Cardiac muscle cell (in vitro differentiated cells and primary cell): Measurements from ENCODE around the gene CHN2. TPM values are rescaled to one million over a fixed set of nuclear protein-coding genes. Genes with fewer than 3 reads are reported as not detected.

Experiments
- DNase-seq, 2 donors: peaks; one replicate each; pipeline versions ENCODE4 v3.0.0 to v3.0.0-alpha.2; 2010 to 2017; ENCODE audit warnings: low read depth in 1 of 2, low spot score in 1 of 2
- H3K27ac ChIP-seq: fragments of 200-600 bp; sonication (generic); 2 replicates; pipeline ENCODE4 v1.5.1; 2016
- H3K27me3 ChIP-seq: fragments of 200-600 bp; sonication (generic); 2 replicates; pipeline ENCODE4 v1.6.0; 2016; ENCODE audit warnings: control low read depth
- H3K36me3 ChIP-seq: fragments of 200-600 bp; sonication (generic); 2 replicates; pipeline ENCODE4 v1.5.1; 2016; ENCODE audit warnings: control low read depth
- H3K4me1 ChIP-seq: fragments of 200-600 bp; sonication (generic); 2 replicates; pipeline ENCODE4 v1.8.1; 2017; ENCODE audit warnings: low read depth, mild to moderate bottlenecking, mixed run types
- H3K4me3 ChIP-seq: fragments of 200-600 bp; sonication (generic); 2 replicates; pipeline ENCODE4 v1.5.1; 2016; ENCODE audit warnings: mild to moderate bottlenecking
- H3K9me3 ChIP-seq: fragments of 200-600 bp; sonication (generic); 2 replicates; pipeline ENCODE4 v1.5.1; 2017; ENCODE audit warnings: low read depth, mild to moderate bottlenecking, control low read depth
- polyA plus RNA-seq: library from polyadenylated mRNA; unstranded; fragments of >200 nt; fragmentation: Nextera tagmentation; extraction: Ambion mirVana; gene quantifications from 2 replicates; pipeline ENCODE4 v1.2.1, GENCODE V29; 2016
- total RNA-seq: library from RNA; depleted of rRNA; stranded (reverse); fragments of >200 nt; gene quantifications from 2 replicates; pipeline ENCODE4 v1.2.3, GENCODE V29; 2016
- TF ChIP-seq, protein P1 (sequence below): IDR thresholded peaks from 2 replicates; pipeline ENCODE4 v1.5.1; 2012; ENCODE audit warnings: low read depth, mild to moderate bottlenecking, low read length

Gene CHN2
- total and polyA plus RNA-seq, 2 experiments from 2014 or later = 16.0 to 30.5 TPM

DNA sequence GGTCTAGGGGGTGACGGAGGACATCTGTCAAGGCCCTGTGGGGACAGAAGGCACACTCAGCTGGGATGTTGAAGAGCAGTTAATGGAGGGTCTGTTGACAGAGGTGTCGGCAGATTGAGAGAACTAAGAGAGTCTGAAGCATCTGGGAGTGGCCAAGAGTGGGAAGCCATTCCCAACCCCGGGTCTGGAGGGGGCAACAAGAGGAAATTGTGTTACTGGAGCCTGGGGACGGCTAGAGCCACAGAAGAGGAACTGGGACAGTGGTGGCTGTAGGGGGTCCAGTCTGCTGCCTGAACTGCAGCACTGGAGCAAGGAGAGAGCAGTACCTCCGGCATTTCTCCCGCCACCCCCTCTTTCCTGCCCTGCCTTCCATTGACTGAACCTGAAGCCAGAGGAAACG is 136.6 kb downstream of the CHN2 start:
- peaks cover 13% of the 10 kb centered on the region for H3K27me3 ChIP-seq
- DNase-seq = peak in 1 of 2 donors; percentile 71
- H3K36me3 ChIP-seq = no peaks in the 10 kb centered on the region
- H3K4me3 ChIP-seq = no peak overlapping the region
- no peak overlapping the region for H3K27ac ChIP-seq
- H3K4me1 ChIP-seq = peaks cover 27% of the 10 kb centered on the region
- H3K9me3 ChIP-seq = no peaks in the 10 kb centered on the region
- TF ChIP-seq, protein P1, sequence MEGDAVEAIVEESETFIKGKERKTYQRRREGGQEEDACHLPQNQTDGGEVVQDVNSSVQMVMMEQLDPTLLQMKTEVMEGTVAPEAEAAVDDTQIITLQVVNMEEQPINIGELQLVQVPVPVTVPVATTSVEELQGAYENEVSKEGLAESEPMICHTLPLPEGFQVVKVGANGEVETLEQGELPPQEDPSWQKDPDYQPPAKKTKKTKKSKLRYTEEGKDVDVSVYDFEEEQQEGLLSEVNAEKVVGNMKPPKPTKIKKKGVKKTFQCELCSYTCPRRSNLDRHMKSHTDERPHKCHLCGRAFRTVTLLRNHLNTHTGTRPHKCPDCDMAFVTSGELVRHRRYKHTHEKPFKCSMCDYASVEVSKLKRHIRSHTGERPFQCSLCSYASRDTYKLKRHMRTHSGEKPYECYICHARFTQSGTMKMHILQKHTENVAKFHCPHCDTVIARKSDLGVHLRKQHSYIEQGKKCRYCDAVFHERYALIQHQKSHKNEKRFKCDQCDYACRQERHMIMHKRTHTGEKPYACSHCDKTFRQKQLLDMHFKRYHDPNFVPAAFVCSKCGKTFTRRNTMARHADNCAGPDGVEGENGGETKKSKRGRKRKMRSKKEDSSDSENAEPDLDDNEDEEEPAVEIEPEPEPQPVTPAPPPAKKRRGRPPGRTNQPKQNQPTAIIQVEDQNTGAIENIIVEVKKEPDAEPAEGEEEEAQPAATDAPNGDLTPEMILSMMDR = no peak

DNA sequence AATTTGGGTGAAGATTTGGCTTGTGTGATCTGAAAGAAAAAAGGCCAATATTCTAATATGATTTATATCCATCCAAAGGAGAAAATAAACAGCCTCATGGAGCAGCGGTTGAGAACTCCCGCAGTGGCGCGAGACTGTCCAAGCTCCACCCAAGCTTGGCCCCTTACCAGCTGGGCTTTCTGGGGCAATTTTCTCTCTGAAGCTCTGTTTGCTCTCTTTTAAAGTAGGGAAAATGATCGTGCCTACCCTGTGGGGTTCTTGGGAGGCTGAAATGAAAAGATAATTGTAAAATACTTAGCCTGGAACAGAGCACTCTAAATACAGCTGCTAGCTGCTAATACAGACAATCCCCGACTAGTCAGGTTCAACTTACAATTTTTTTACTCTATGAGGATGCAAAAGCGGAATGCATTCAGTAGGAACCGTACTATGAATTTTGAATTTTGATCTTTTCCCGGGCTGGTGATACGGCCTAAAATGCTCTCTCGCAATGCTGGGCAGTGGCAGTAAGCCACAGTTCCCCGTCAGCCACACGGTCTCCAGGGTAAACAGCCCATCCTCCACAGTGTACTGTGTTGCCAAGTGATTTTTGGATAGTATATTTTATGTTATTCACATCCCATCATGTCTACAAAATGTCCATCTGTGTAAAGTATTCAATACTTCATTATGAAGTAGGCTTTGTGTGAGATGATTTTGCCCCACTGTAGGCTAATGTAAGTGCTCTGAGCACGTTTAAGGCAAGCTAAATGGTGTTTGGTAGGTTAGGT is 137.7 kb downstream of the CHN2 start:
- TF ChIP-seq, protein P1 = no peak
- Histone ChIP-seq H3K9me3 (no peaks in the 10 kb centered on the region), H3K27me3 (peaks cover 13% of the 10 kb centered on the region), H3K4me3 (no peak overlapping the region), H3K4me1 (peaks cover 27% of the 10 kb centered on the region), H3K27ac (no peak overlapping the region), H3K36me3 (no peaks in the 10 kb centered on the region)
- DNase-seq = no peak

DNA sequence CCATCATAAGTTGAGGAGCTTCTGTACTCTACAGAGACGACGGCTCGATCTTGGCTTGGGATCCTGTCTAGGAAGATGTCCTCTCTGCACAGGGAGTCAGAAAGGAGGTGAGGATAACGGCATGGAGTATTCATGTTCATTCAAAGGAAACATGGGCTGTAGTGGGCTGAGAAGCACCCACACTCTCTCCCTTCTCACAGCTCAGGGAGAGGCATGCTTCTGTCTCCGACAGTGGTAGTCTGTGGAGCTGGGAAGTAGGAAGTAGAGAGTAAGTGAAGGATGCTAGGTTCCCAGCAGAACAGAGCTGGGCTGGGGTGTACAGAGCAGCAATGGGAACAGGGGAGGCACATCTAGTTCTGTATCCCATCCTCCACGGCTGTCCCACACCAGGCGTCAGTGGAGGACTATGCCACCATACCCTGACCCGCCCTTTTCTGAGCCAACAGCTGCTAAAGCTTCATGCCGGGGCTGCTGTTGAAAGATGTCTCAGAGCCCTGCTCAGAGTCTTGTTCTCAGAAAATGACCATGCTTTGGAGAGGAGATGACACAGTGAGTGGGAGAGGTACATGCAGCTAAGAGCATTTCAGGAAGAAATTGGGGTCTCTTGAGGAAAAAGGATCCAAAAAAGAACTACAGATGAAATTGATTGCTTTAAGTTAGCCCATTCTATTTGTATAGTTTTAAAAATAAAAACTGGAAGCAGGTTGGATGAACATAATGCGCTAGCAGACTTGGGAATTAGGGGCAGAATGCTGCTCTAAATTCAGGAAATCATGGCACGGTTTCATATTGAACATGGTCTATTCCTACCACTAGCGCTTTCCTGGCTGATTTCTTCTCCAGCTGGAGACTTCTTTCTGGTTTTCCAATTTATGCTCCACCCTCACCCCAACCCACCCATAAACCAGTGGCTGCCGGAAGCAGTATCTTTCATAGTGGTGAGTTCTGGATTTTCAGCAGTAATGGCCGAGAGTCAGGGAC is 138.6 kb downstream of the CHN2 start:
- TF ChIP-seq, protein P1 = no peak
- Histone ChIP-seq H3K27me3 (peaks cover 13% of the 10 kb centered on the region), H3K4me1 (peaks cover 32% of the 10 kb centered on the region), H3K27ac (no peak overlapping the region), H3K36me3 (no peaks in the 10 kb centered on the region), H3K4me3 (no peak overlapping the region), H3K9me3 (no peaks in the 10 kb centered on the region)
- DNase-seq = no peak

DNA sequence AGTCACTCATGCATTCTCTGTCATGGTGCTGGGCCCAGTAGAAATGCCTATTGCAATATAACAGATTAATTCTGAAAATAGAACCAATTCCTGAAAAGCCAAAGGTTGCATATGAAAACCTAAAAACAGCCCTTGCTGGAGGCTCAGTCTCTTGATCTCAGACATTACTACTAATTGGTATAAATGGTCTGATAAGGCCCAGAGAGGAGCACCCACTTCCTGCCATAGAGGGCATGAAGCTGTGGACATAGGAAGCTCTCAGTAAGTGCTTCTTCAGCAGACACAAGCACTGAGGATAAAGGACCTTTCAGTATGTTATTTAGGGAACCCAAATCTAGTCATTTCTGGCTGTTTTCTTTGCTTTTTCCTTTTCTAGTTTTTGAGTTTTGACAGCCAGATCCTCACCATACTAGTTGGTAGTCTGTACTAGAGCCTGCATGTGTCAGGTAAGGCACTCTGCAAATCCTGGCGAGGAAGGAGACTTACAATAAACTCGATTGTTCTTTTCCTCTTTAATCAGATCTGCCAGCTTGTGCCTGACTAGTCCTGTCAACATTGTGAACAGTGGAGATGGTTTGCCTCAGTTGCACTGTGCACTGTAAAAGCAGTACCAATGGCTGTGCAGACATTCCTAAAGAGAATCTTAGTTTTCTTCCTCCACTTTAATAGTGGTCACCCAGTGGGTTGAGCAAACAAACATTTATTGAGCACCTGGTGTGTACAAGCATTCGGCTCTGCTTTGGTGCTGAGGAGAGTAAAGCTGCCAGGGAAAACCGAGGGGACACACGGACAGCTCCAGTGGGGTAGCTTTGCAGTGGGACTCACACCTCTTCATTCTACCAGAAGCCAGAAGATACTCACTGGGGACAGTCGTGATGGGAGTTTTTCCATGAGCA is 140.9 kb downstream of the CHN2 start:
- no peak overlapping the region for H3K4me3 ChIP-seq
- peaks cover 13% of the 10 kb centered on the region for H3K27me3 ChIP-seq
- H3K9me3 ChIP-seq = no peaks in the 10 kb centered on the region

More for the DNA sequence above, 140.9 kb downstream of the CHN2 start:
- H3K36me3 ChIP-seq = no peaks in the 10 kb centered on the region
- H3K27ac ChIP-seq = no peak overlapping the region
- TF ChIP-seq, protein P1 = no peak
- peaks cover 32% of the 10 kb centered on the region for H3K4me1 ChIP-seq
- no peak for DNase-seq
